ENCODE data around the gene DDHD1.

GRCh38 chr14:53106768-53107167 lies 46.4 kb downstream of the DDHD1 start:
- TF ChIP-seq, protein P1, sequence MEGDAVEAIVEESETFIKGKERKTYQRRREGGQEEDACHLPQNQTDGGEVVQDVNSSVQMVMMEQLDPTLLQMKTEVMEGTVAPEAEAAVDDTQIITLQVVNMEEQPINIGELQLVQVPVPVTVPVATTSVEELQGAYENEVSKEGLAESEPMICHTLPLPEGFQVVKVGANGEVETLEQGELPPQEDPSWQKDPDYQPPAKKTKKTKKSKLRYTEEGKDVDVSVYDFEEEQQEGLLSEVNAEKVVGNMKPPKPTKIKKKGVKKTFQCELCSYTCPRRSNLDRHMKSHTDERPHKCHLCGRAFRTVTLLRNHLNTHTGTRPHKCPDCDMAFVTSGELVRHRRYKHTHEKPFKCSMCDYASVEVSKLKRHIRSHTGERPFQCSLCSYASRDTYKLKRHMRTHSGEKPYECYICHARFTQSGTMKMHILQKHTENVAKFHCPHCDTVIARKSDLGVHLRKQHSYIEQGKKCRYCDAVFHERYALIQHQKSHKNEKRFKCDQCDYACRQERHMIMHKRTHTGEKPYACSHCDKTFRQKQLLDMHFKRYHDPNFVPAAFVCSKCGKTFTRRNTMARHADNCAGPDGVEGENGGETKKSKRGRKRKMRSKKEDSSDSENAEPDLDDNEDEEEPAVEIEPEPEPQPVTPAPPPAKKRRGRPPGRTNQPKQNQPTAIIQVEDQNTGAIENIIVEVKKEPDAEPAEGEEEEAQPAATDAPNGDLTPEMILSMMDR (conservative IDR thresholded peaks at IDR 0.05) = no peak
- TF ChIP-seq ZFX (IDR thresholded peaks at IDR 0.05) = no peak
